Fibroblast of skin of right quadriceps (primary cell): ENCODE measurements around the gene CLEC2L.
A peak's percentile ranks its signal among the peaks of the same experiment; 100 is the strongest.
"Not testable (repeated sequence)": the region's sequence is repeated elsewhere in the genome, so short reads cannot be mapped to it uniquely, and the experiment has no call there.

Experiments used
- DNase-seq: peaks from one replicate; pipeline ENCODE4 v3.0.0-alpha.2; 2013

The CLEC2L gene

GRCh38 chr7:139523968-139524815 lies 707 bp downstream of the CLEC2L start:
- no peak for DNase-seq

GRCh38 chr7:139525239-139525638 lies 1.8 kb downstream of the CLEC2L start:
- DNase-seq: no peak

DNA sequence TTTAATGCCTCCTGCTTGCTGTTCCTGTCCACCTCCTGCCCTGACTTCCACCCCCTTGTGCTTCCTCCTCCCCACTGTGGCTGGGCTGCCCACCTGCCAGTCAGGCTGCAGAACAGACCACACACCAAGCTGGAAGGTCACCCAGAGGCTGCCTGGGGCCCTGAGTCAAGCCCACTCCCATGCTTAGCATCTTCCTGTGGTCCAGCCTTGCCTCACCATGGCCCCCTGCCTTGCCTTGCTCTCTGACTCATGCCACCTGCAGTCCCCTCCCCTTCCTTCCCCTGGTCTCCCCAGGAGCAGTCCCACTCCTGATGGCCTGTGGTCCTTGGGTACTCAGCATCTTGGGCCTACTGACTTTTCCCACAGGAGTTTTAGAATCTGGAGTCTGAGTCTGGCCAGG lies 2.3 kb downstream of the CLEC2L start:
- DNase-seq: no peak

- DNase-seq: peak; percentile 84
Measured at GRCh38 chr7:139526578-139527544, 3.4 kb downstream of the CLEC2L start.

DNA sequence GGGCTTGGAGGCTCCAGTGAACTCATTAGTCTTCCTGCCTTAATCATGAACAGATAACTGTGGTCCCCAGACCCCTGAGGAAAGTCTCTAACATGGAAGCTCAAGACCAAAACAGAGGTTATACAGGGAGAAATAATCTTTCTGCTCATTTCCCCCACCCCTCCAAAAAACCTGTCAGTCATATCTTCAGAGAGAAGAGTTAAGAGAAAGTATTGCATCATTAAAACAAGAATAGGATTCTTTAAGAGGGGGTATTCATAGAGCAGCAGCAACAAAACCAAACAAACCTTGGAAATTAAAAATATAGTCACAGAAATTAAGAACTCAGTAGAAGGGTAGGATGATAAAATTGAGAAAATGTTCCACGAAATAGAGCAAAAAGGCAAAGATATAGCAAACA lies 7.6 kb downstream of the CLEC2L start:
- no peak for DNase-seq

- no peak for DNase-seq
Measured at GRCh38 chr7:139532636-139533155, 9.2 kb downstream of the CLEC2L start.

DNA sequence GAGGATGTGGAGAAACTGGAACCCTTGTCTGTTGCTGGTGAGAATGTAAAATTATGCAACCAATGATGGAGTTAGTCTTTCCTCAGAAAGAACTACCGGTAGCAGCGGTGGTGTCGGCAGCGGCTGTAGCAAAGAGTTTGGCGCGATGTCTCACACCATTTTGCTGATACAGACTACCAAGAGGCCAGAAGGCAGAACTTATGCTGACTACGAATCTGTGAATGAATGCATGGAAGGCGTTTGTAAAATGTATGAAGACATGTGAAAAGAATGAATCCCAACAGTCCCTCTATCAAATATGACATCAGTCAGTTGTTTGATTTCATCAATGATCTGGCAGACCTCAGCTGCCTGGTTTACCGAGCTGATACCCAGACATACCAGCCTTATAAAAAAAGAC lies 10.6 kb downstream of the CLEC2L start:
- no peak for DNase-seq

- DNase-seq: no peak
Measured at GRCh38 chr7:139534966-139535651, 11.6 kb downstream of the CLEC2L start.

DNA sequence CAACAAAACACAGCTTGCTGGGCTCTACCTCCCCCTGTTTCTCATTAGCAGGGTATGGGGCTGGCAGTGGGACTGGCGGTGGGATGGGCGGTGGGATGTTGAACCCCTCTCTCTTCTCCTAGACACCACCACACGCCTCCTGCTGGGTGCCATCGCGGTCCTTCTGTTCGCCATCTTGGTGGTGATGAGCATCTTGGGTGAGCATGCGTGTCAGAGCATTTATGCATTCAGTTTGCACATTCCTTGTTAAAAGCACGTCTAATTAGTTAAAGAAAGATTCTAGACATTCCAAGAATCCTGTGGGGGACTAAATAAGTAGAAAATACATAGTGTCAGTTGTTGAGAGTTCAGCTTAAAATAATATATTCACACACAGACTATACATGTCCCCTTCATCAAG lies 12.7 kb downstream of the CLEC2L start:
- no peak for DNase-seq

GRCh38 chr7:139538881-139539635 lies 15.6 kb downstream of the CLEC2L start:
- no peak for DNase-seq

- no peak for DNase-seq
Measured at GRCh38 chr7:139540203-139540602, 16.7 kb downstream of the CLEC2L start.

- no peak for DNase-seq
Measured at GRCh38 chr7:139541600-139542307, 18.3 kb downstream of the CLEC2L start.

- DNase-seq: no peak
Measured at GRCh38 chr7:139542308-139543151, 19.0 kb downstream of the CLEC2L start.

GRCh38 chr7:139543801-139544603 lies 20.5 kb downstream of the CLEC2L start:
- no peak for DNase-seq

- no peak for DNase-seq
Measured at GRCh38 chr7:139544645-139545044, 21.2 kb downstream of the CLEC2L start.

DNA sequence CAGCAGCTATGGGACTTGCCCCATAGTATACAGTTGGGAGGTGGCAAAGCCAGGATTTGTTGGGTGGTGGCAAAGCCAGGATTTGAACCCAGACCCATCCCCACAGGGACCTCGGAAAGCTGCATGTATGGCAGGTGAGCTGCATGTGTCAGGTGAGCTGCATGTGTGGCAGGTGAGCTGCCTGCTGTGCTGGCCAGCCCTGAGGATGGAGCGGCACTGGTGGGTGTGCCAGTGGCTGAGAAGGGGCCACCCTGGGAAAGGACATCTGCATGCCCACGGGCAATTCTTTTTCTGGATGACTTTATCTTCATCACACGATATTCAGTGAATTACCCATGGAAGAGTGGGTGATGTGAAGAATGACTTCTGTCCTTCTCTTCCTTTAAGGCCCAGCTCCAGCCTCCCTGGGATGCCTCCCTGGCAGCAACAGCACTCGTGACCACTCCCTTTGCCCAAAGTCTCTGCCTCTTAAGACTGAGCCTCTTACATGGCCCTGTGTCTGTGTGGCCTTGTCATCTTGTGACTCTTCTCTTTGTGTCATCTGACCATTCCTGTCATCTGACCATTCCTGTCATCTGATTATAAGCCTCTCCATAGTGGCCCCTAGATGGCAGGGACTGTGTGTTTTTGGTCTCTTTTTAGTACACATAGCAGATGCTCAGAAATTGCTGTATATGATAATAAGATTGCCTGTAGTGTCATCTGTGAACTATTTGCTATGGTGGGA lies 25.0 kb downstream of the CLEC2L start:
- DNase-seq: no peak

- DNase-seq: not testable (repeated sequence)
Measured at GRCh38 chr7:139553991-139554700, 30.7 kb downstream of the CLEC2L start.
